ENCODE measurements around the gene NFYB.
"Not testable (repeated sequence)": the region's sequence is repeated elsewhere in the genome, so short reads cannot be mapped to it uniquely, and the experiment has no call there.

Gene NFYB

GRCh38 chr12:104114834-104115586 lies 23.0 kb downstream of the NFYB start:
- not testable (repeated sequence) for DNase-seq (ENCODE audit: low read depth)

GRCh38 chr12:104109446-104110271 lies 28.4 kb downstream of the NFYB start:
- no peak for DNase-seq (ENCODE audit: low read depth)

- peak; percentile 77 for DNase-seq (ENCODE audit: low read depth)
Measured at GRCh38 chr12:104108755-104109445, 29.1 kb downstream of the NFYB start.

- no peak for DNase-seq (ENCODE audit: low read depth)
Measured at GRCh38 chr12:104106965-104107364, 31.0 kb downstream of the NFYB start.

GRCh38 chr12:104105461-104105860 lies 32.5 kb downstream of the NFYB start:
- DNase-seq (ENCODE audit: low read depth): no peak

GRCh38 chr12:104097954-104098353 lies 40.1 kb downstream of the NFYB start:
- no peak for DNase-seq (ENCODE audit: low read depth)

- DNase-seq (ENCODE audit: low read depth): no peak
Measured at GRCh38 chr12:104095289-104095688, 42.7 kb downstream of the NFYB start.

- DNase-seq (ENCODE audit: low read depth): peak; percentile 23
Measured at GRCh38 chr12:104094284-104094683, 43.7 kb downstream of the NFYB start.

GRCh38 chr12:104091136-104091535 lies 46.9 kb downstream of the NFYB start:
- DNase-seq (ENCODE audit: low read depth): no peak

- DNase-seq (ENCODE audit: low read depth): no peak
Measured at GRCh38 chr12:104090685-104091084, 47.3 kb downstream of the NFYB start.

- DNase-seq (ENCODE audit: low read depth): no peak
Measured at GRCh38 chr12:104083769-104084475, 54.1 kb downstream of the NFYB start.

GRCh38 chr12:104080764-104081163 lies 57.2 kb downstream of the NFYB start:
- no peak for DNase-seq (ENCODE audit: low read depth)

GRCh38 chr12:104079024-104079423 lies 59.0 kb downstream of the NFYB start:
- no peak for DNase-seq (ENCODE audit: low read depth)

GRCh38 chr12:104073699-104074098 lies 64.3 kb downstream of the NFYB start:
- DNase-seq (ENCODE audit: low read depth): no peak

- DNase-seq (ENCODE audit: low read depth): no peak
Measured at GRCh38 chr12:104072099-104072498, 65.9 kb downstream of the NFYB start.
